GM10248 (cell line): ENCODE measurements around the gene RASA4B.

ENCODE experiments used
- CTCF ChIA-PET: fragments of 300-600 bp; sonication (Branson Sonifier 250); formaldehyde crosslinking; extraction: SDS; loops from one replicate; lab custom pipeline; 2021; ENCODE audit warnings: antibody characterized with exemption; lab: Yijun Ruan, JAX
- POLR2A ChIA-PET: fragments of 350-650 bp; sonication (Branson Sonifier 250); formaldehyde crosslinking; extraction: SDS; loops from one replicate; lab custom pipeline; 2020; ENCODE audit warnings: antibody characterized with exemption; lab: Yijun Ruan, JAX
- DNase-seq: peaks from one replicate; pipeline ENCODE4 v3.0.0; 2012; ENCODE audit errors: extremely low spot score
- TF ChIP-seq, protein P1 (sequence below): IDR thresholded peaks from 2 replicates; pipeline ENCODE4 v1.5.1; 2012; ENCODE audit warnings: mild to moderate bottlenecking, low read depth; ENCODE audit errors: extremely low read depth, missing control alignments, control extremely low read depth

The RASA4B gene

DNA sequence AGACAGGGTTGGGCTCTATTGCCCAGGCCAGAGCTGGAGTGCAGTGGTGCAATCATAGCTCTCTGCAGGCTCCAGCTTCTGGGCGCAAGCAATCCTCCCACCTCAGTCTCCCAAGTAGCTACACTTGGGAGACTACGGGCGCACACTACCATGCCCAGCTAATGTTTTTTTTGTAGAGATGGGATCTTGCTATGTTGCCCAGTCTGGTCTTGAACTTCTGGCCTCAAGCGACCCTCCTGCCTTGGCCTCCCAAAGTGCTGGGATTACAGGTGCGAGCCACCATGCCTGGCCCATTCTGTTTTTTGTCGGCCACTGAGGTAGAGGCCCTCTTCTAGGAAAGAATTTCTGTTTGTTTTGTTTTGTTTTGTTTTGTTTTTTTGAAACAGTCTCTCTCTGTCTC is 65.1 kb downstream of the RASA4B start:
- ChIA-PET CTCF (interaction anchor here (1.0 to 1.6 kb wide), 5 partner anchors 9 to 48 kb away, joined by 3 to 8 read pairs (median 3); no protein-coding TSS in a partner anchor), POLR2A (no interaction called here)
- TF ChIP-seq, protein P1, sequence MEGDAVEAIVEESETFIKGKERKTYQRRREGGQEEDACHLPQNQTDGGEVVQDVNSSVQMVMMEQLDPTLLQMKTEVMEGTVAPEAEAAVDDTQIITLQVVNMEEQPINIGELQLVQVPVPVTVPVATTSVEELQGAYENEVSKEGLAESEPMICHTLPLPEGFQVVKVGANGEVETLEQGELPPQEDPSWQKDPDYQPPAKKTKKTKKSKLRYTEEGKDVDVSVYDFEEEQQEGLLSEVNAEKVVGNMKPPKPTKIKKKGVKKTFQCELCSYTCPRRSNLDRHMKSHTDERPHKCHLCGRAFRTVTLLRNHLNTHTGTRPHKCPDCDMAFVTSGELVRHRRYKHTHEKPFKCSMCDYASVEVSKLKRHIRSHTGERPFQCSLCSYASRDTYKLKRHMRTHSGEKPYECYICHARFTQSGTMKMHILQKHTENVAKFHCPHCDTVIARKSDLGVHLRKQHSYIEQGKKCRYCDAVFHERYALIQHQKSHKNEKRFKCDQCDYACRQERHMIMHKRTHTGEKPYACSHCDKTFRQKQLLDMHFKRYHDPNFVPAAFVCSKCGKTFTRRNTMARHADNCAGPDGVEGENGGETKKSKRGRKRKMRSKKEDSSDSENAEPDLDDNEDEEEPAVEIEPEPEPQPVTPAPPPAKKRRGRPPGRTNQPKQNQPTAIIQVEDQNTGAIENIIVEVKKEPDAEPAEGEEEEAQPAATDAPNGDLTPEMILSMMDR: no peak

DNA sequence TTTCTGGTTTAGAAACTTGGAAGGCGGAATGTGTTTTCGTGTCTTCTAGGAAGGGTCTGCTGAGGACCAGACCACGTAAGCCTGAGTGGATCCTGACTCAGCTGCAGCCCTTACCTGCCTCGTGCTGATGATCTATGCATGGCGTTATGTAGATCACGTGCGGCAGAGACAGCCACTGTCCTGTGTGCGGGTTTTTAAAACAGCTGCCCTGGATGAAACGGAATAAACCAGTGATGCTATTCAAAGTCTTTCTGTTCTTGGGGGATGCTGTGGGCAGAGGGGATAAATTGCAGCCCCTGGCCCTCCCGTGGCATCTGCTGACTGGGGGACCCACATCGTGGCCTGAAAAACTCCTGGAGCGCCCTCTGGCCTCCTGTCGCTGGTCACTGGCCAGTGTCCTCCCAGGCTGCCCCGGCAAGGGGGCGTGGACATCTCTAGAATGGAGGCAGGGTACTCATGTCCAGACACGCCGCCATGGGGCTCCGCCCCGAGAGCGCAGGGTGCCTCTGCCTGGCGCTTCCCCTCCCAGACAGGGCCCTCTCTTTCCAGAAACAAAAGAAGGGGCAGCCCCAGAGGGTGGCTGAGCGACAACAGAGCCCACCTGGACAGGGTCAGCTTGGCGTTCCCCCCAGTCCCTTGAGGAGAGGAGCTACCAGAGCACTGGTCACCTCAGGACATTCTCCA is 66.1 kb downstream of the RASA4B start:
- ChIA-PET POLR2A (no interaction called here), CTCF (interaction anchor here (1.0 to 2.7 kb wide), 7 partner anchors 9 to 47 kb away, joined by 3 to 16 read pairs (median 7); no protein-coding TSS in a partner anchor)
- TF ChIP-seq, protein P1: no peak
- no peak for DNase-seq

More for the DNA sequence above, 65.1 kb downstream of the RASA4B start:
- DNase-seq: no peak

DNA sequence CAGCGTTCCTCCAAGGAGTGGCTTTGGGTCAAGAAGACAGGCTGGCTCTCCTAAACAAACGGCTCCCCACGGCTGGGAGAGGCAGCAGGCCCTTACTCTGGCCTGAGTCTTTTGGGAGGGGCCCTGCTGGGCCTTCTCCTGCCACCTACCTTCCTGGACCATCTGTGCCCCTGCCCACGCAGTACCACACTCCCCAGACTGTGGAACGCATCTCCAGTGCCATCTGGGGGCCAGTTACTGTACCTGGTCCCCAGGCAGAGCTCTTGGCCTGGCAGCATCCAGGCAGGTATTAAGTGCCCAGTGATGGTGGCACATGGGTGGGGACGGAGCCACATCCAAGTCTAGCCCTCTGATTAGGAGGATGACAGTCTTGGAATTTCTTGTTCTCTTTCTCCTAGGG is 67.3 kb downstream of the RASA4B start:
- ChIA-PET POLR2A (no interaction called here), CTCF (interaction anchor here (0.6 to 2.7 kb wide), 19 partner anchors 9 to 172 kb away, joined by 3 to 16 read pairs (median 4); partner anchors contain the start of genes ORAI2 and PRKRIP1)
- TF ChIP-seq, protein P1: peak; percentile 63
- DNase-seq: no peak

DNA sequence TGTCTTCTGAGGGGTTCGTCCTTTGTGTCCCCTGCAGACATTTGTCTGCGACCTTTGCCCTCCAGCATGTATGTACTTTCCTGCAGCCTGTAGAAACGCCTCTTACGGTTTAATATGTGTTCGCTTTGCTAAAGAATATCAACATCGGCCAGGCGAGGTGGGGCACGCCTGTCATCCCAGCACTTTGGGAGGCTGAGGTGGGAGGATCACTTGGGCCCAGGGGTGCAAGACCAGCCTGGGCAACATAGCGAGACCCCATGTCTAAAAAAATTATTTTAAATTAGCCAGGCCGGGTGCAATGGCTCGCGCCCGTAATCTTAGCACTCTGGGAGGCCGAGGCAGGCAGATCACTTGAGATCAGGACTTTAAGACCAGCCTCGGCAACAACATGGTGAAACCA is 68.4 kb downstream of the RASA4B start:
- ChIA-PET POLR2A (no interaction called here), CTCF (interaction anchor here (1.3 to 2.7 kb wide), 5 partner anchors 11 to 48 kb away, joined by 3 to 16 read pairs (median 7); no protein-coding TSS in a partner anchor)
- DNase-seq: no peak
- TF ChIP-seq, protein P1: no peak

DNA sequence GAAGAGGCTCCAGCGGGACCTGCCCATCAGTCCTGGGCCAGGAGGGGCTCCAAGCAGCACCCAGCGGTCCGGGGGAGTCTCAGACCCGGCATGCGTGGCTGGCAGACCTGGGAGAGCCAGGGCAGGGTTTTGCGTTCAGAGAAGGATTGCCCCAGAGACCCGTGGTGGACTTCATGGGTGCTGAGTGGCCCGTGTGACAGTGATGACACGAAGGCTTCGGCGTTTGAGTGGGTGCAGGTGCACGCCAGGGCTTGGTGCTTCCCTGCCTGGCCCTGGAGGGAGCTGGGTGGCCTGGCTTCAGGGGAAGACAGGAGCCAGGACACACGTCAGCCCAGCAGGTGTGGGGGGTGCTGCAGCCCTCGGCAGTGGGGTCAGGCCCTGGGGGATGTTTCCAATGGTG is 70.3 kb downstream of the RASA4B start:
- TF ChIP-seq, protein P1: no peak
- no peak for DNase-seq
- ChIA-PET CTCF (interaction anchor here (1.3 kb wide), 1 partner anchor 42 kb away, joined by 5 read pairs; no protein-coding TSS in a partner anchor), POLR2A (interaction anchor here (1.3 kb wide), 1 partner anchor 9 kb away, joined by 3 read pairs; no protein-coding TSS in a partner anchor)

DNA sequence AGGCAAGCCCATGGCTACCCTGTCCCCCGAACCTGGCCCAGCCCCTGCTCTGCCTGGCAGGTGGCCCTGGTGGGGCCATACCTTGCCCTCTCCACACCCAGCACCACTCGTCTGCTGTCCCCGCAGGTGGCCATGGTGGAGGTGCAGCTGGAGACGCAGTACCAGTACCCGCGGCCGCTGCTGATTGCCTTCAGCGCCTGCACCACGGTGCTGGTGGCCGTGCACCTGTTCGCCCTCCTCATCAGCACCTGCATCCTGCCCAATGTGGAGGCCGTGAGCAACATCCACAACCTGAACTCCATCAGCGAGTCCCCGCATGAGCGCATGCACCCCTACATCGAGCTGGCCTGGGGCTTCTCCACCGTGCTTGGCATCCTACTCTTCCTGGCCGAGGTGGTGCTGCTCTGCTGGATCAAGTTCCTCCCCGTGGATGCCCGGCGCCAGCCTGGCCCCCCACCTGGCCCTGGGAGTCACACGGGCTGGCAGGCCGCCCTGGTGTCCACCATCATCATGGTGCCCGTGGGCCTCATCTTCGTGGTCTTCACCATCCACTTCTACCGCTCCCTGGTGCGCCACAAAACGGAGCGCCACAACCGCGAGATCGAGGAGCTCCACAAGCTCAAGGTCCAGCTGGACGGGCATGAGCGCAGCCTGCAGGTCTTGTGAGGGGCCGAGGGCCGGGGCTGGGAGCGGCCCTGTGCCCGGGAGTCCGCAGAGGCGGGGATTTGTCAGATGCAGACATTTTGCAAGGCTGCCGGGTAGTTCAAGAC is 71.0 kb downstream of the RASA4B start:
- POLR2A ChIA-PET: no interaction called here
- no peak for DNase-seq
- TF ChIP-seq, protein P1: no peak
- CTCF ChIA-PET: interaction anchor here (3.5 kb wide), 1 partner anchor 21 kb away, joined by 13 read pairs; no protein-coding TSS in a partner anchor
